OCI-LY3 (cell line): Measurements from ENCODE around the gene TRIM38.

Experiments
- EZH2phosphoT487 ChIP-seq: fragments of 200-600 bp; shearing (Covaris generic); IDR thresholded peaks from 2 replicates; pipeline ENCODE4 v1.6.1; 2018; ENCODE audit warnings: antibody characterized with exemption, mixed run types, low read depth
- TF ChIP-seq, protein P1 (sequence below): fragments of 200-600, 300-600 bp; sonication (generic); IDR thresholded peaks from 2 replicates; pipeline ENCODE4 v1.5.1; 2014; ENCODE audit warnings: antibody characterized with exemption, low read length, low read depth

DNA sequence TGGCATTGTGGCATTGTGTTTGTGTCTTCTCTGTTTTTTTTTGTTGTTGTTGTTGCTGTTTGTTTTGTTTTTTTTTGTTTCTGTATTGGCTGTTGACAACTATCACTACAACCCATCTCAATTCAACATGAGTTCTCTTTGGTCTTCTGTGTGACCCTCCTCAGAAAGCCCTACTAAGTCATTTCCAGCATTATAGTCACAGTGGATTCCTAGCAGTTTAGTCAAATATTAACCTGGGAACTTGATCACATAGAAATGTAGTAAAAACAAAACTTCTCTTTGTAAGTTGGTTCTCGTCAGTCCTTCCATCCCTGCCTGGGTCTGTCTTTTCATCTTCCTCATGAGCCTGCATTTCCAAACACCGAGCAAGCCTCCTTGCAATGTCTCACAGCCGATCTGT, 48.9 kb upstream of the TRIM38 start:
- TF ChIP-seq EZH2phosphoT487, result no peak
- TF ChIP-seq, protein P1, sequence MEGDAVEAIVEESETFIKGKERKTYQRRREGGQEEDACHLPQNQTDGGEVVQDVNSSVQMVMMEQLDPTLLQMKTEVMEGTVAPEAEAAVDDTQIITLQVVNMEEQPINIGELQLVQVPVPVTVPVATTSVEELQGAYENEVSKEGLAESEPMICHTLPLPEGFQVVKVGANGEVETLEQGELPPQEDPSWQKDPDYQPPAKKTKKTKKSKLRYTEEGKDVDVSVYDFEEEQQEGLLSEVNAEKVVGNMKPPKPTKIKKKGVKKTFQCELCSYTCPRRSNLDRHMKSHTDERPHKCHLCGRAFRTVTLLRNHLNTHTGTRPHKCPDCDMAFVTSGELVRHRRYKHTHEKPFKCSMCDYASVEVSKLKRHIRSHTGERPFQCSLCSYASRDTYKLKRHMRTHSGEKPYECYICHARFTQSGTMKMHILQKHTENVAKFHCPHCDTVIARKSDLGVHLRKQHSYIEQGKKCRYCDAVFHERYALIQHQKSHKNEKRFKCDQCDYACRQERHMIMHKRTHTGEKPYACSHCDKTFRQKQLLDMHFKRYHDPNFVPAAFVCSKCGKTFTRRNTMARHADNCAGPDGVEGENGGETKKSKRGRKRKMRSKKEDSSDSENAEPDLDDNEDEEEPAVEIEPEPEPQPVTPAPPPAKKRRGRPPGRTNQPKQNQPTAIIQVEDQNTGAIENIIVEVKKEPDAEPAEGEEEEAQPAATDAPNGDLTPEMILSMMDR, result no peak
